NCI-H146 treated with DMSO at 0.1 percent for 48 hours (cell line): ENCODE results near the gene KLHL13.
A peak's percentile ranks its signal among the peaks of the same experiment; 100 is the strongest.
"Not testable (repeated sequence)": the region's sequence is repeated elsewhere in the genome, so short reads cannot be mapped to it uniquely, and the experiment has no call there.

Source experiments
- DNase-seq: peaks from one replicate; lab custom pipeline; 2025; ENCODE audit not compliant: unreplicated experiment; lab: John Stamatoyannopoulos, UW

The KLHL13 gene

GRCh38 chrX:118116713-118117550 is at the start of gene KLHL13:
KLHL13 (minus strand) TSS chrX:118116810; CDS start chrX:118028473, 88,337 bp downstream.
- DNase-seq = peak; percentile 21

GRCh38 chrX:118164138-118164537 is 47.5 kb upstream of the KLHL13 start:
- DNase-seq = no peak

- no peak for DNase-seq
These were observed 40.5 kb upstream of the KLHL13 start for GRCh38 chrX:118156953-118157608.

GRCh38 chrX:118156254-118156952 is 39.8 kb upstream of the KLHL13 start:
- no peak for DNase-seq

GRCh38 chrX:118153270-118153669 is 36.7 kb upstream of the KLHL13 start:
- no peak for DNase-seq

- no peak for DNase-seq
These were observed 36.1 kb upstream of the KLHL13 start for GRCh38 chrX:118152721-118153120.

GRCh38 chrX:118148737-118149136 is 32.1 kb upstream of the KLHL13 start:
- no peak for DNase-seq

GRCh38 chrX:118147771-118148170 is 31.2 kb upstream of the KLHL13 start:
- not testable (repeated sequence) for DNase-seq

- no peak for DNase-seq
These were observed 27.0 kb upstream of the KLHL13 start for GRCh38 chrX:118143578-118143977.

GRCh38 chrX:118131336-118131735 is 14.7 kb upstream of the KLHL13 start:
- DNase-seq = no peak

- no peak for DNase-seq
These were observed 13.1 kb upstream of the KLHL13 start for GRCh38 chrX:118129681-118130080.

- DNase-seq = no peak
These were observed 12.1 kb upstream of the KLHL13 start for GRCh38 chrX:118128724-118129123.

- DNase-seq = no peak
These were observed 9.7 kb upstream of the KLHL13 start for GRCh38 chrX:118126286-118126685.

- not testable (repeated sequence) for DNase-seq
These were observed 7.6 kb upstream of the KLHL13 start for GRCh38 chrX:118124243-118124642.

- DNase-seq = no peak
These were observed 1.1 kb upstream of the KLHL13 start for GRCh38 chrX:118117741-118118140.

GRCh38 chrX:118115953-118116712 is 477 bp downstream of the KLHL13 start:
- peak; percentile 12 for DNase-seq

- peak; percentile 33 for DNase-seq
These were observed 1.6 kb downstream of the KLHL13 start for GRCh38 chrX:118114971-118115370.

GRCh38 chrX:118109065-118109464 is 7.5 kb downstream of the KLHL13 start:
- DNase-seq = no peak

- no peak for DNase-seq
These were observed 8.3 kb downstream of the KLHL13 start for GRCh38 chrX:118108304-118108703.

- no peak for DNase-seq
These were observed 16.5 kb downstream of the KLHL13 start for GRCh38 chrX:118100091-118100490.

GRCh38 chrX:118088084-118088483 is 28.5 kb downstream of the KLHL13 start:
- DNase-seq = no peak
